GM12801 (cell line): Measurements from ENCODE around the gene TUBA4B.

Experiments
- TF ChIP-seq, protein P1 (sequence below): IDR thresholded peaks from one replicate; pipeline ENCODE4 v1.5.1; 2011; ENCODE audit warnings: control low read depth; ENCODE audit not compliant: insufficient read length; ENCODE audit errors: extremely low read depth

The TUBA4B gene

GRCh38 chr2:219314804-219315468 lies 61.9 kb downstream of the TUBA4B start:
- TF ChIP-seq, protein P1, sequence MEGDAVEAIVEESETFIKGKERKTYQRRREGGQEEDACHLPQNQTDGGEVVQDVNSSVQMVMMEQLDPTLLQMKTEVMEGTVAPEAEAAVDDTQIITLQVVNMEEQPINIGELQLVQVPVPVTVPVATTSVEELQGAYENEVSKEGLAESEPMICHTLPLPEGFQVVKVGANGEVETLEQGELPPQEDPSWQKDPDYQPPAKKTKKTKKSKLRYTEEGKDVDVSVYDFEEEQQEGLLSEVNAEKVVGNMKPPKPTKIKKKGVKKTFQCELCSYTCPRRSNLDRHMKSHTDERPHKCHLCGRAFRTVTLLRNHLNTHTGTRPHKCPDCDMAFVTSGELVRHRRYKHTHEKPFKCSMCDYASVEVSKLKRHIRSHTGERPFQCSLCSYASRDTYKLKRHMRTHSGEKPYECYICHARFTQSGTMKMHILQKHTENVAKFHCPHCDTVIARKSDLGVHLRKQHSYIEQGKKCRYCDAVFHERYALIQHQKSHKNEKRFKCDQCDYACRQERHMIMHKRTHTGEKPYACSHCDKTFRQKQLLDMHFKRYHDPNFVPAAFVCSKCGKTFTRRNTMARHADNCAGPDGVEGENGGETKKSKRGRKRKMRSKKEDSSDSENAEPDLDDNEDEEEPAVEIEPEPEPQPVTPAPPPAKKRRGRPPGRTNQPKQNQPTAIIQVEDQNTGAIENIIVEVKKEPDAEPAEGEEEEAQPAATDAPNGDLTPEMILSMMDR, result no peak
